Breast epithelium (tissue), 3 donors: ENCODE data around the gene SHANK3.

Source experiments
- CTCF ChIP-seq, 3 donors: fragments of 450-650 bp; IDR thresholded peaks; one replicate each; pipeline ENCODE4 v1.5.1; 2016 to 2017; ENCODE audit warnings: antibody characterized with exemption in 3 of 3, mild to moderate bottlenecking in 3 of 3, moderate library complexity in 3 of 3
- POLR2AphosphoS5 ChIP-seq, 3 donors: sonication (generic); formaldehyde crosslinking; IDR thresholded peaks; one replicate each; pipeline ENCODE4 v1.6.1; 2017; ENCODE audit warnings: antibody characterized with exemption in 3 of 3

GRCh38 chr22:50640857-50641647, 31.6 kb upstream of the SHANK3 start:
- TF ChIP-seq CTCF (IDR thresholded peaks at IDR 0.05) = no peak
- no peak for TF ChIP-seq POLR2AphosphoS5 (IDR thresholded peaks at IDR 0.05)
